Ramos (cell line): ENCODE results near the gene RGS3.

Experiments used
- in situ Hi-C: fragments of 300-500 bp; cut with MboI; formaldehyde crosslinking; loops from one replicate; pipeline ENCODE4 v1.14.3; 2022; ENCODE audit warnings: low sequenced_read_pairs; ENCODE audit not compliant: unreplicated experiment

Gene RGS3

GRCh38 chr9:113566016-113566711, 102.6 kb downstream of the RGS3 start:
- in situ Hi-C loops, result no loop called here

DNA sequence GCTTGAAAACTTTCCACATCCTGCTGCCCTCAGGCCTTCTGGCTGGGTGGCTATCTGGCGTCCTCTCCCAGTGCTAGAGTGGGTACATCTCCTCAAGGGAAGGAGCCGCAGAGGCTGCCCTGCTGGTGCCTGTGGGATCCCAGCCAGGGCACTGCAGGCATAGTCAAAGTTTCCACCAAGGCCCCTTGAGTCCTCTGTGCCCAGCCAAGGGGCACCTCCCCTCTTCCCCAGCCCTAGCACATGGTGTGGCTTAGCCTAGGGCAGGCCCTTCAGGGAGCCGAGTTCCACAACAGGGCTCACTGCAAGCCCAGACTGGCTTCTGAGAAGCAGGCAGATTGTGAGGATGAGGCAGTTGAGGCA, 103.2 kb downstream of the RGS3 start:
- in situ Hi-C loops, result no loop called here

GRCh38 chr9:113567361-113568080, 104.0 kb downstream of the RGS3 start:
- in situ Hi-C loops, result no loop called here

GRCh38 chr9:113568081-113568435, 104.5 kb downstream of the RGS3 start:
- in situ Hi-C loops, result no loop called here

DNA sequence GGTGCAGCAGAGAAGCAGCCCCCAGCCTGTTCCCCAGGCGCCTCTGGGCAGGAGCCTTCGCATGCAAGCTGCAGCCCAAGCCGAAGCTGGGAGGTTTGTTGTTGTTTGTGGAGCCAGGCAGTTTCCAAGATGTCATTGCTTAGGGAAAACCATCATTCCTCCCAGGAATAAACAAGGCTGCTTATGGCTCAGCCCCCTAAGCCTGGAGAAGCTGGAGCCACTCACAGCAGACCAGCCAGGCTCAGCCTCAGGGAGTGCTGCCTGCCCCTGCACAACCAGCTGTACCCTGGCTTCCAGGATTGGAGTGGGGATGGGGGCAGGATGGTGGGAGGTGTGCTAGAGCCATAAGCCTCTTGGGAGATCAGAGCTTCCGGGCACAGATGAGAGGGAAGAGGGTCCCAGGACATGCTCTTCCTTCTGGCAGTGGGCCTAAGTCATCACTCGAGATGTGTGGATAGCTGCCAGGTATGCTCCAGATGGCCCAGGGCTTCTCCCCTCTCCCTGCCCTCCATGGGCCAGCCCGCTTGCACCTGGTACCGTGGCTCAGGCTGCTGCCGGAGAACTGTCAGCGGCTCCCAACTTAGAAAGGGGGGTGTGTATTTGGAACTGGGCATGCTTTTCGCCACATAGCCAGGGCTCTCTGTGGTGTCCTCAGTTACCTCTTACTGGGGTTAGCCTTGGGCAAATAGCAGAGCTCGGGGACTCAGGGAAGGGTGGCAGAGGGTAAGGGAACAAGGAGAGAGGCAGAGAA, 105.2 kb downstream of the RGS3 start:
- in situ Hi-C loops, result no loop called here

GRCh38 chr9:113569472-113570060, 106.0 kb downstream of the RGS3 start:
- in situ Hi-C loops, result no loop called here

DNA sequence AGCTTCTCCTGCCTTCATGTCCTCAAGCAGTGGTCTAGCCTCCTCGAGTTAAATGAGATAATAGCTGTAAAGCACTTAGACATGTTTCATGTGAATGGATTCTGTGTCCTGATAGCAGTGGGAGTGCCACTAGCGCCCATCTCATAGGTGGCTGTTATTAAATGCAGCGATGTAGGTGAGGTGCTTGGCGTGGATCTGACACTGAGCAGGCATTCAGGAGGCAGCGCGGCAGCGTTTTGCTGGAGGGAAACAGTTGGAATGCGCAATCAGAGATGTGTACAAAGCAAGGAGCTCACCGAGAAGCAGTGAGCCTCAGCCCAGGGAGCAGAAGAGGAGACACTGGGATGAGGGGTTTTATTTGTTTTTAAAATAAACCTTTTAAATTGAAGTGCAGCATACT, 106.6 kb downstream of the RGS3 start:
- in situ Hi-C loops, result no loop called here

GRCh38 chr9:113570749-113571711, 107.5 kb downstream of the RGS3 start:
- in situ Hi-C loops, result no loop called here

DNA sequence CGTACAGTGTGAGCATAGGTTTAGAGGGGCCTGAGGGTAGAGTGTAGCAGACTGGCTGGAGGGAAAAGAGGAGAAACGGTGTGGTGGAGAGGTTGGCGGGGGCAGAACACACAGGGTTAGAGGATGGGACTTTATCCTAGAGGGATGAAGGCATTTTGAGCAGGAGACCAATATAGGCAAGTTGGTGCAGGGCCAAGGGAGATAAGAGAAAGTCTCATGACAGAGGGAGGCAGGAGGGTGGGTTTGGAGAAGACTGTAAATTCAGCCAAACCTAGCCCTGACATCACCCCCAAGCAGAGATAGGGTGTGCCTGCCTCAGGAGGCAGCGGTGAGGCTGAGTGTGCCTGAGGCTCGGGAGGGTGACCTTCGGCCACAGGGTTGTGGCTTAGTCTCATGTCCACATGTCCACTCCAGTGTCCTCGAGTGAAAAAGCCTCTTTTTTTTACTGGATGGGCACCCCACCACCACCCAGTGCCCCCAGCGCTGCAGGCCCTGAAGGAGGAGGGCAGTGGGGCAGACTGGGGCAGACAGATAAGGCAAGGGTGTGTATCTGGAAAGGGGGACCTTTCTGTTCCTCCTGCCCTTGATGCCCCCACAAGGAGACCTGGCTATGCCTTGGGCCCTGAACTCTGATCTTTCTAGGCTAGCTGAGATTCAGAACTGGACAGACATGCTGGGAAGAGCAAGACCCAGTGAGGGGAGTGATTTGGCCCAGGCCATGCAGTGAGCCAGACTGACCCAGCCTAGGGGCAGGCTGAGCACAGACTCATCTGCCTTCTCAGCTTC, 108.7 kb downstream of the RGS3 start:
- in situ Hi-C loops, result no loop called here

- in situ Hi-C loops, result no loop called here
Observed at GRCh38 chr9:113573046-113573958, 109.8 kb downstream of the RGS3 start.

GRCh38 chr9:113573959-113574352, 110.4 kb downstream of the RGS3 start:
- in situ Hi-C loops, result no loop called here

DNA sequence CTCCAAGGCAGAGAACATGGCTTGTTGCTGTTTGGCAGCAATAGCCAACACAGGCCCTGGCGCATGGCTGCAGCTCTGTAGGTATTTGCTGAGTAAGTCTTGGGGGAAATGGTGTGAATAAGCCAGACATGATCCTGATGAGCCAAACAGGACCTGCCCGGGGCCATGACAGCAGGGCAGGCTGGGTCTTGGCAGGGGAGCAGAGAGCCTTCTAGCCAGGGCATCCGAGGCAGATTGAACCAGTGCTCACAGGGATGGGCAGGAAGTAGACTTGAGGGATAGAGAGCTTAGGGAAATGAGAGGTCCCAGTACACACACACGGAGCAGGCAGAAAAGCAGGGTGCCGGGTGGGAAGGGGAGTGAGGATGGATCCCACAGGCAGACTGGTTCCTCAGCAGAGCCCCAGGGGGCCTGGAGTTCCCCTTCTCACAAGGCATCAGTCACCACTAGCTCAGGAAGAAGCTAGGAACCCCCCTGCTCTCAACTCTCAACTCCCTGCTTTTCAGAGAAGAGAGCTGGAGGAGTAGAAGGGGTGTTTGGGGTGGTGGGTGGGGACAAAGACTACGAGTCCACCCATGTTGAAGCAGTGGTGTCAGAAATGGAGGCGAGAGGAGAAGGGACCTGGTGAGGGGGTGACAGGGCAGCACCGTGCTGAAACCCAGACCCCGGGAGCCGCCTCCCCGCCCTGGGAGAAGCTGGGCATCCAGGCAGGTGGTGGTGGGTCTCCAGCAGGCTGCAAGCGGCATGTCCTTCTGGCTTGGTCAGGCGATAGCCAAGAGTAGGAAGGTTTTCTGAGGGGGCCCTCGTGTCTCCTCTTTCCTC, 111.1 kb downstream of the RGS3 start:
- in situ Hi-C loops, result no loop called here

DNA sequence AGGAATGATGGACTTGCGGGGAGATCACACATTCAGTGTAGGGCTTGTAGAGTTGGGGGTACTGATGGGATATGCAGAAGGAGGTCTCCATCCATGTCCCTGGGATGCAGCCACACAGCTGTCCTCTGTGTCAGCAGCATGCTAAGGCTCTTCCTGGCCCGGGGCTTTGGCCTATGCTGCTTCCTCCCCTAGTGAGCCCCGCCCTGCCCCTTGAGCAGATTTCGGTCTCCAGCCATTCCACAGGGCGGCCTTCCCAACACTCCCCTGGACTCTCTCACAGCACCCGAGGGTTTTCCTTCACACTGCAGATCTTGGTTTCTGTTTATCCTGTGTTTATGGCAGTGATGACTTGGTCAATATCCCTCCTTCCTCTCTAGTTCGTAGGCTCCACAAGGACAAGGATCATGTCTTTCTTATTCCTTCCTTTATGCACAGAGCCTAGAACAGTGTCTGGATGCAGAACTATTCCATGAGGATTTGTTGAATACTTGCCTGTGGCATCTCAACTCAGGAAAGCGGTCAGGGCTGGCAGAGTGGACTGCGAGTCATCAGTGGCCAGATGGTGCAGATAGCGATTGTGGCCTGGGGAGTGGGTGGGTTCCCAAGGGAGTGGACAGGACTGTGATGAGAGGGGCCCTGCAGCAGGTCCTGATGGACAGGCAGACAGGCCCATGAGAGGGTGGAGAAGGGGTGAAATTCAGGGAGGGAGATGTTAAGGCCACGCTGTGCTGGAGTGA, 114.2 kb downstream of the RGS3 start:
- in situ Hi-C loops, result no loop called here

GRCh38 chr9:113578279-113578865, 114.8 kb downstream of the RGS3 start:
- in situ Hi-C loops, result no loop called here

DNA sequence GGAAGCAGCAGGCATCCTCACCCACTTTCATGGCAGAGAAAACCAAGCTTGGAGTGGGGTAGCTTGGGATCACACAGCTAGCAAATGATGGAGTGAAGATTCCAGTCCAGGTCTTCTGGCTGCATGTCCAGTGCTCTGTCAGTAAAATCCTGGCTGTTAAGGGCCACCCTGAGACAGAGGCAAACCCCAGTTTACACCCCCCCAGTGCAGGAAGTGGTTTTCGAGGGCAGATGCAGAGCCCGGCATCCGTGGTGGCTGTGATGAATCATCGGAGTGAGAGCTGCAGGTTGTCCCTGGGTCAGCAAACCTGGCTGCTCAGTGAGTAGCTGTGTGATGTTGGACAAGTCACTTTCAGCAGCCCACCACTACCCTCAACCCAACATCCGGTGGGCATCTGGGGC, 115.4 kb downstream of the RGS3 start:
- in situ Hi-C loops, result no loop called here
